Activated B cell treated with CpG ODN at 0.5 μM for 24 hours (primary cell): Measurements from ENCODE around the gene JMJD7. TPM values are rescaled to one million over a fixed set of nuclear protein-coding genes. Genes with fewer than 3 reads are reported as not detected.

Experiments used
- ATAC-seq: fragments of 200-7000 bp; cut with Tn5 transposase; one replicate; pipeline ENCODE4 v1.10.0; 2021; ENCODE audit warnings: low read depth, mild to moderate bottlenecking, moderate library complexity
- CTCF ChIA-PET: fragments of 350-600 bp; sonication (Branson Sonifier 250); formaldehyde crosslinking; loops from one replicate; lab custom pipeline; 2021; ENCODE audit warnings: antibody characterized with exemption; lab: Charles Lee
- POLR2A ChIA-PET: fragments of 350-600 bp; sonication (Branson Sonifier 250); formaldehyde crosslinking; loops from one replicate; lab custom pipeline; 2021; ENCODE audit warnings: antibody characterized with exemption; lab: Charles Lee
- DNase-seq: peaks from one replicate; pipeline ENCODE4 v3.0.0; 2022
- H3K27ac Mint-ChIP-seq: one replicate; pipeline ENCODE4 v1.8.0; 2020; ENCODE audit warnings: mixed read lengths
- H3K27me3 Mint-ChIP-seq: one replicate; pipeline ENCODE4 v1.8.0; 2021; ENCODE audit warnings: mixed read lengths
- H3K36me3 Mint-ChIP-seq: one replicate; pipeline ENCODE4 v1.8.0; 2021; ENCODE audit warnings: low read depth, mixed read lengths
- H3K4me1 Mint-ChIP-seq: one replicate; pipeline ENCODE4 v1.8.0; 2021; ENCODE audit warnings: mixed read lengths
- H3K4me3 Mint-ChIP-seq: one replicate; pipeline ENCODE4 v1.8.0; 2020; ENCODE audit warnings: mild to moderate bottlenecking, mixed read lengths
- H3K9me3 Mint-ChIP-seq: one replicate; pipeline ENCODE4 v1.8.0; 2020; ENCODE audit warnings: mixed read lengths
- intact Hi-C: fragments of 100-400 bp; cut with micrococcal nuclease; formaldehyde crosslinking; loops from one replicate; pipeline ENCODE4 v1.15.1; 2024
- total RNA-seq: library from RNA; stranded (reverse); gene quantifications from 2 replicates; pipeline ENCODE4 v1.2.3, GENCODE V29; 2022
- TF ChIP-seq, protein P1 (sequence below): fragments of 200-600 bp; IDR thresholded peaks from one replicate; pipeline ENCODE4 v1.8.0; 2022; ENCODE audit warnings: antibody characterized with exemption, mild to moderate bottlenecking

JMJD7 gene
- total RNA-seq, 1 donor from 2014 or later, result 16.5 TPM

DNA sequence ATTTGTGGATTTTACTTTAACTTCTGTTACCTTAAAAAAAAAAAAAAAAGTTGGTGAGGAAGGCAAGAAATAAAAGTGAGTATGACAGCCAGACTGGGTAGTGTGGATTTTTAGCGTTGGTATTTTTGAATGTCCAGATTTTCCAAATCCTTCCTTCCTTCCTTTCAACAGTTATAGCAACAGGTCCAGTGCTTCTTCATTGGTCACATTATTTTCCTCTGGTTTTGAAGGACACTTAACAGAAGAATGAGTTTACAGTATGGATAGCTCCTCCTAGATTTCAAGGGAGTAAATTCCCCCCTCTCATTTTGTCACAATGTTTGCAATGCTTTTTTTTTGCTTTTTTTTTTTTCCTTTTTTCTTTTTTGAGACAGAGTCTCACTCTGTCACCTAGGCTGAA is 47.2 kb upstream of the JMJD7 start:
- no peak for DNase-seq
- H3K4me1 Mint-ChIP-seq, result peaks cover 66% of the 10 kb centered on the region
- intact Hi-C loops, result no loop called here
- no peak overlapping the region for H3K4me3 Mint-ChIP-seq
- no peak for ATAC-seq
- no peaks in the 10 kb centered on the region for H3K27me3 Mint-ChIP-seq
- POLR2A ChIA-PET, result interaction anchor here (0.6 to 0.7 kb wide), 2 partner anchors 75 to 351 kb away, joined by 3 to 8 read pairs; no protein-coding TSS in a partner anchor
- H3K36me3 Mint-ChIP-seq, result peaks cover 7% of the 10 kb centered on the region
- H3K27ac Mint-ChIP-seq, result peak overlapping the region; percentile 24
- H3K9me3 Mint-ChIP-seq, result no peaks in the 10 kb centered on the region
- CTCF ChIA-PET, result interaction anchor here (1.9 kb wide), 1 partner anchor 124 kb away, joined by 6 read pairs; no protein-coding TSS in a partner anchor
- TF ChIP-seq, protein P1, sequence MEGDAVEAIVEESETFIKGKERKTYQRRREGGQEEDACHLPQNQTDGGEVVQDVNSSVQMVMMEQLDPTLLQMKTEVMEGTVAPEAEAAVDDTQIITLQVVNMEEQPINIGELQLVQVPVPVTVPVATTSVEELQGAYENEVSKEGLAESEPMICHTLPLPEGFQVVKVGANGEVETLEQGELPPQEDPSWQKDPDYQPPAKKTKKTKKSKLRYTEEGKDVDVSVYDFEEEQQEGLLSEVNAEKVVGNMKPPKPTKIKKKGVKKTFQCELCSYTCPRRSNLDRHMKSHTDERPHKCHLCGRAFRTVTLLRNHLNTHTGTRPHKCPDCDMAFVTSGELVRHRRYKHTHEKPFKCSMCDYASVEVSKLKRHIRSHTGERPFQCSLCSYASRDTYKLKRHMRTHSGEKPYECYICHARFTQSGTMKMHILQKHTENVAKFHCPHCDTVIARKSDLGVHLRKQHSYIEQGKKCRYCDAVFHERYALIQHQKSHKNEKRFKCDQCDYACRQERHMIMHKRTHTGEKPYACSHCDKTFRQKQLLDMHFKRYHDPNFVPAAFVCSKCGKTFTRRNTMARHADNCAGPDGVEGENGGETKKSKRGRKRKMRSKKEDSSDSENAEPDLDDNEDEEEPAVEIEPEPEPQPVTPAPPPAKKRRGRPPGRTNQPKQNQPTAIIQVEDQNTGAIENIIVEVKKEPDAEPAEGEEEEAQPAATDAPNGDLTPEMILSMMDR, result no peak

DNA sequence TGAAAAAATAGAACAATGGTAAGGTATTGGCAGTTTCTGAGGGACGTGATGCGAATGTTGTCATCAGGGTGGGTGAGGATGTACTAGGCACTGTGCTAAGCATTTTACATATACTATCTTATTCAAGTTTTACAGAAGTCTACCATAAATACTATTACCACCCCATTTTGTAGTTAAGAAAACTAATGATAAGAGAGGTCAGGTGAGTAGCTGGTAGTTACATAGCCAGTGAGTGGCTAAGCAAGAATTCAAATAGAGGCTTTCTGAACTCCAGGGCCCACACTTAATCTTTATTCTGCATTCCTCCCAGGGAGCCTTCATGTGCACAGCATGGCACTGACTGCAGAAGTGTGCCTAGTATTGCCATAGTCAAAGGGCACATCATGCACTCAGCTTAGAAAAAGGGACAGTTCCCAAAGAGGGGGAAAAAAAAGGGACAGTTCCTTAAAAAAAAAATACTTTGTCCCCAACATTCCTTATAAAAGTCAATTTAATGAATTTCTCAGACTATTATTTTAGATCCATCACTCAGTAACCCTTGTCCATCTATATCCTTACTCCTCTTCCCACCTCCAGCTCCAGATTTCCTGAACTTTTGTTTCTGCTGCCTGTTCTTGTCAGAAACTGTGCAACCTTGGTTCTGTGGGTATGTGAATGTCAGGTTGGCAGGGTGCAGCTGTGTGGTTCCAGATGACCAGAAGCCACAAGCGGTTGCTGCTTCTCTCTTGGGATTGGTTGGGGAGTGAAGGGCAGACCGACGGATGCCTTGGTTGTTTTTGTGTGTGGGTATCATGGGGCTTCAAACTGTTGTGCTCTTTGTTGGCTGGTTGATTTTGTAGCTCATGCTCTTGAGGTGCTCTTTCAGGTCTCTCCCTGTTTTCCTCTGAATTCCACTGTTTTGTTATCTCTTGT is 45.3 kb upstream of the JMJD7 start:
- TF ChIP-seq, protein P1, result no peak
- Mint-ChIP-seq H3K4me1 (peaks cover 54% of the 10 kb centered on the region), H3K27ac (peak overlapping the region; percentile 62), H3K4me3 (peak overlapping the region; percentile 59), H3K36me3 (peaks cover 7% of the 10 kb centered on the region), H3K9me3 (no peaks in the 10 kb centered on the region), H3K27me3 (no peaks in the 10 kb centered on the region)
- ChIA-PET CTCF (interaction anchor here (0.7 to 3.9 kb wide), 5 partner anchors 10 to 299 kb away, joined by 3 to 43 read pairs (median 4); partner anchors contain the start of gene MAPKBP1), POLR2A (interaction anchor here (0.5 to 2.1 kb wide), 5 partner anchors 9 to 349 kb away, joined by 3 to 21 read pairs (median 6); partner anchors contain the start of genes EHD4 and MAPKBP1)
- ATAC-seq (peak; percentile 99), DNase-seq (peak; percentile 30)
- intact Hi-C loops, result loop anchor here (1.0 kb wide), 1 partner anchor 8 kb away; the partner anchor contains the start of gene MAPKBP1

DNA sequence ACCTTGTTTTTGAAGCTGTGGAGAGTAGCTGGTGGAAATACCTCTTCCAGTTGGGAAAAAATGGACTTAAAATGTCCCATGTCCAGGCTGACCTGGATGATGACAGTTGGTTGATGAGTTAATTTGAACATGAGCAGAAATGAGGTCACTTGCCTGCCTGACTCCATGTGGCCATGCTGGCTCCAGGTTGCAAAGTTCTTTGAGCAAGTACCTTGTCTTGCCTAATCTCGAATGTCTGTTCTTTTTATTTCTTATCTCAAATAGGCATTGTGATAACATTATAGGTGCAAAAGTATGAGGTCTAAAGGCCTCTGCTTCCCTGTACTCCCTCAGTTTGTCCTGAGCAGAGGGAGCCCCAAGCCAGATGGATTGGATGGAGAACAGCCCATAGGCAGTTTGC is 44.6 kb upstream of the JMJD7 start:
- H3K27ac Mint-ChIP-seq, result peak overlapping the region; percentile 62
- ChIA-PET CTCF (interaction anchor here (0.7 to 3.9 kb wide), 4 partner anchors 10 to 300 kb away, joined by 3 to 43 read pairs (median 8); partner anchors contain the start of gene MAPKBP1), POLR2A (interaction anchor here (1.1 to 2.1 kb wide), 3 partner anchors 9 to 190 kb away, joined by 3 to 21 read pairs (median 4); partner anchors contain the start of genes EHD4 and MAPKBP1)
- no peaks in the 10 kb centered on the region for H3K9me3 Mint-ChIP-seq
- ATAC-seq (no peak), DNase-seq (no peak)
- H3K4me3 Mint-ChIP-seq, result peak overlapping the region; percentile 59
- TF ChIP-seq, protein P1, result no peak
- peaks cover 51% of the 10 kb centered on the region for H3K4me1 Mint-ChIP-seq
- H3K27me3 Mint-ChIP-seq, result no peaks in the 10 kb centered on the region
- intact Hi-C loops, result loop anchor here (1.0 kb wide), 1 partner anchor 9 kb away; the partner anchor contains the start of gene MAPKBP1
- peaks cover 7% of the 10 kb centered on the region for H3K36me3 Mint-ChIP-seq

DNA sequence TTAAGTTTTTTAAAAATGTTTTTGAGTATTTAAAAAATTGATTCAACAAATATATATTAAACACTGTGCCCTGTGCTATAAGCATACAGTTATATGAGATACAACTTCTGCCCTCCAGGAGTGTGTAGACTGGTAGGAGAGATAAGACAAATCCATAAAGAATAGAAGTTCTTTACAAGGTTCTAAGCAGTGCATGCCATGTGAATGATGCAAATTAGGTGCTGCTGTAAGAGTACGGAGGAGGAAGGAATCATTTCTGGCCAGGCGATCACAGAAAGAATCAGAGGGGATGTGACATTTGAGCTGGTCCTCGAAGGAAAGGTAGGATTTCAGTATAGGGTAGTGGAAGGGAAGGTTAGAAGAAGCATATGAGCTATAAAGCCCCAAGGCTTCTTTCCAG is 39.6 kb upstream of the JMJD7 start:
- H3K4me3 Mint-ChIP-seq, result no peak overlapping the region
- DNase-seq (no peak), ATAC-seq (peak; percentile 21)
- no peak overlapping the region for H3K27ac Mint-ChIP-seq
- H3K9me3 Mint-ChIP-seq, result no peaks in the 10 kb centered on the region
- no peaks in the 10 kb centered on the region for H3K27me3 Mint-ChIP-seq
- CTCF ChIA-PET, result interaction anchor here (3.0 to 4.2 kb wide), 2 partner anchors 15 to 23 kb away, joined by 18 to 19 read pairs; partner anchors contain the start of gene MAPKBP1
- TF ChIP-seq, protein P1, result no peak
- peaks cover 54% of the 10 kb centered on the region for H3K4me1 Mint-ChIP-seq
- peaks cover 2% of the 10 kb centered on the region for H3K36me3 Mint-ChIP-seq
- POLR2A ChIA-PET, result interaction anchor here (1.8 kb wide), 1 partner anchor 14 kb away, joined by 13 read pairs; the partner anchor contains the start of gene MAPKBP1
- intact Hi-C loops, result loop anchor here (1.0 to 2.0 kb wide), 2 partner anchors 14 to 23 kb away; partner anchors contain the start of gene MAPKBP1
